Fibroblast of mammary gland (primary cell): Measurements from ENCODE around the gene ZBTB14.

Source experiments
- DNase-seq: peaks from one replicate; pipeline ENCODE4 v3.0.0-alpha.2; 2010; ENCODE audit warnings: low read depth
- H3K4me3 ChIP-seq: 2 replicates; pipeline ENCODE4 v1.5.1; 2011; ENCODE audit warnings: low read depth, mild to moderate bottlenecking, low read length, moderate library complexity; ENCODE audit not compliant: control insufficient read depth
- CTCF ChIP-seq: conservative IDR thresholded peaks from 2 replicates; pipeline ENCODE4 v1.5.1; 2011; ENCODE audit warnings: low read depth, low read length, inconsistent platforms; ENCODE audit not compliant: control insufficient read depth, insufficient read depth

ZBTB14 gene

GRCh38 chr18:5311301-5311989, 15.9 kb upstream of the ZBTB14 start:
- DNase-seq, result peak; percentile 72
- no peak overlapping the region for H3K4me3 ChIP-seq
- no peak for TF ChIP-seq CTCF

DNA sequence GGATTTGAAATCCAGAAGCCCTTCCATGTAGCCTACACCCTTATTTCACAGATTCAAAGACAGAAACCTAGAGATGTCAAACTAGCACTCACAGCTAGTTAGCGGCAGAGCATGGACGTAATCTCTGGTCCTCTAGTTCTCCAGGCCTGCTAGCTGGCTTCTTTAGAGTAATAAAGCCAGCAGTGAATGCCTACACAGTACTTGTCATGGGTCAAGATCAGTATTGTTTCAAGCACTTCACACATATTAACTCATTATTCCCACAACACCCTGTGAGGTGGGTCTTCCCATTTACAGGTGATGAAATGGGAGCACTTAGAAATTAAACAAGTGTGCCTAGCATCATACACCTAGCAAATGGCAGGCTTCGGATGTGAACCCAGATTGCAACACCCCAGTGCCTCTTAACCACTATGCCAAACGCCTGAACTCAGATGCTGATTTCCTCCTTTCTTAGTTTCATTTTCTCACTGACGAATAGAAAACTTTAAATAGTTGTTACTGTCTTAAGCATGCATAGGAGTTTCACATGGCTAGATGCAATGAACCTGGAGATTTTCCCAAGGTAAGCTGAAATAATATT, 14.5 kb upstream of the ZBTB14 start:
- no peak for TF ChIP-seq CTCF
- DNase-seq, result no peak

DNA sequence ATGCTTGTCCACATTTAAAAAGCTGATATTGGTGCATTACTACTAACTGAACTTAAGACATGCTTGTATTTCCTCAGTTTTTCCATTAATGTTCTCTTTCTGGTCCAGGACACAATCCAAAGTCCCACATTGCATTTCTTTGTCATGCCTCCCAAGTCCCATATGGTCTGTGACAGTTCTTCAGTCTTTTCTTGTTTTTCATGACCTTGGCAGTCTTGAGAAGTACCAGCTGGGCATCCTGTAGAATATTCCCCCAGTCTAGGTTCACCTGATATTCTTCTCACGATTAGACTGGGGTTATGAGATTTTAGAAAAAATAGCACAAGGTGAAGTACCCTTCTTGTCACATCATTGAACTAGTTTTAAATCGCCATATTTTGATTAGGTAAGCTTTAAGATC, 10.3 kb upstream of the ZBTB14 start:
- DNase-seq, result no peak
- TF ChIP-seq CTCF, result no peak
- H3K4me3 ChIP-seq, result no peak overlapping the region

More for the DNA sequence above, 14.5 kb upstream of the ZBTB14 start:
- no peak overlapping the region for H3K4me3 ChIP-seq

GRCh38 chr18:5304232-5304631, 8.7 kb upstream of the ZBTB14 start:
- no peak for DNase-seq
- no peak for TF ChIP-seq CTCF
- H3K4me3 ChIP-seq, result no peak overlapping the region

- no peak for DNase-seq
- H3K4me3 ChIP-seq, result no peak overlapping the region
- no peak for TF ChIP-seq CTCF
These were observed 8.1 kb upstream of the ZBTB14 start for GRCh38 chr18:5303636-5304035.

DNA sequence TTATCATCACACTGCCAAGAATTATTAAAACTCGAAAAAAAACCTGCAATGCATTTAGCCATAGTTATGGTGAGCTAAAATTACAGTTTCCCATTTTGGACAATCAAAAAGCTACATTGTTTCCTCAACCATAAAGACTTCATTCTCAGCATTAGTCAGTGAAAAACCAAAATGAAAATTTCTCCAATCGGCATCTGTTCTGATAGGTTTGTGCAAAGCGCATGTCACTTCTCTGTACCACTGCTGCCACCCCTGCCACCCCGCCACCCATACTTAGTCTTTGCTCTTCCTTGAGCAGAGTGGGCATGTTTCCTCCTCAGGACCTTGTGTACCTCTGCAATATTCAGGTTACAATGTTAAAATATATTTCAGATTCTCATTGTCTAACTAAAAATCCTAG, 7.1 kb upstream of the ZBTB14 start:
- no peak for DNase-seq
- no peak overlapping the region for H3K4me3 ChIP-seq
- TF ChIP-seq CTCF, result no peak
